HepG2 (cell line): Measurements from ENCODE around the gene NMT2. TPM values are rescaled to one million over a fixed set of nuclear protein-coding genes. Genes with fewer than 3 reads are reported as not detected.

Experiments
- ATAC-seq: fragments of 200-7000 bp; cut with Tn5 transposase; 3 replicates; pipeline ENCODE4 v1.9.1; 2020; ENCODE audit warnings: mild to moderate bottlenecking, moderate library complexity
- BruUV-seq: library from RNA; stranded (reverse); fragments of 400-500 nt; replicated peaks from 2 replicates; lab custom pipeline; 2021; lab: Mats Ljungman, UMichigan
- CTCF ChIA-PET: fragments of 300-600 bp; formaldehyde crosslinking; extraction: SDS; loops from one replicate; lab custom pipeline; 2021; ENCODE audit warnings: low total read pairs, inconsistent platforms, low intra/inter-chr PET ratio; lab: Yijun Ruan, JAX
- POLR2A ChIA-PET: fragments of 350-600 bp; sonication (Branson Sonifier 250); formaldehyde crosslinking; loops from one replicate; lab custom pipeline; 2020; ENCODE audit warnings: antibody characterized with exemption, inconsistent platforms; lab: Yijun Ruan, JAX
- DNase-seq: peaks from one replicate; pipeline ENCODE4 v3.0.0-alpha.2; 2015; ENCODE audit warnings: low spot score
- FAIRE-seq: peaks from 3 replicates; lab custom pipeline; 2011; peaks lifted over from hg19 to GRCh38; lab: Jason Lieb, UNC
- H2AFZ ChIP-seq: one replicate; pipeline ENCODE4 v1.6.1; 2011; ENCODE audit warnings: low read length, inconsistent platforms
- H3K27ac ChIP-seq: fragments of 300-600 bp; 3 replicates; pipeline ENCODE4 v1.8.0; 2011; ENCODE audit warnings: mixed run types, mild to moderate bottlenecking, mixed read lengths, low read length, inconsistent platforms; ENCODE audit not compliant: insufficient read depth; ENCODE audit errors: extremely low read length
- H3K27me3 ChIP-seq, 2 experiments: fragments of 200-600 bp in 1 of 2; 2 replicates in 1 of 2; 3 replicates in 1 of 2; pipeline versions ENCODE4 v1.6.0 to v1.8.0; 2011; ENCODE audit warnings: low read length in 2 of 2, mild to moderate bottlenecking in 2 of 2, moderate library complexity in 2 of 2, inconsistent platforms in 1 of 2; ENCODE audit not compliant: insufficient read depth in 2 of 2, control insufficient read depth in 1 of 2
- H3K36me3 ChIP-seq, 2 experiments: fragments of 200-600 bp in 1 of 2; replicated peaks in 1 of 2; 2 replicates in 1 of 2; 3 replicates in 1 of 2; pipeline versions ENCODE4 v1.5.1 to v1.8.0; 2011; ENCODE audit warnings: low read length in 2 of 2, inconsistent platforms in 1 of 2; ENCODE audit not compliant: insufficient read depth in 2 of 2, control insufficient read depth in 1 of 2
- H3K4me1 ChIP-seq: 2 replicates; pipeline ENCODE4 v1.5.1; 2012; ENCODE audit warnings: low read length, inconsistent platforms; ENCODE audit not compliant: insufficient read depth
- H3K4me2 ChIP-seq: 2 replicates; pipeline ENCODE4 v1.6.0; 2011; ENCODE audit warnings: low read depth, low read length, inconsistent platforms
- H3K4me3 ChIP-seq, 3 experiments: fragments of 200-600 bp in 1 of 3; sonication (generic), shearing (Covaris generic) in 1 of 3; replicated peaks in 1 of 3; 2 replicates each; pipeline ENCODE4 v1.5.1; 2011 to 2016; ENCODE audit warnings: low read length in 3 of 3, inconsistent platforms in 2 of 3, low read depth in 2 of 3, mild to moderate bottlenecking in 2 of 3, control low read depth in 1 of 3, mixed read lengths in 1 of 3; ENCODE audit not compliant: insufficient read depth in 1 of 3
- H3K79me2 ChIP-seq: one replicate; pipeline ENCODE4 v1.6.1; 2011; ENCODE audit warnings: low read length, inconsistent platforms; ENCODE audit not compliant: insufficient read depth
- H3K9ac ChIP-seq: 2 replicates; pipeline ENCODE4 v1.6.0; 2011; ENCODE audit warnings: mild to moderate bottlenecking, low read depth, low read length, inconsistent platforms; ENCODE audit not compliant: insufficient read depth
- H3K9me3 ChIP-seq: 2 replicates; pipeline ENCODE4 v1.5.1; 2012; ENCODE audit warnings: mild to moderate bottlenecking, low read length
- H4K20me1 ChIP-seq: 2 replicates; pipeline ENCODE4 v1.6.0; 2011; ENCODE audit warnings: inconsistent platforms, mild to moderate bottlenecking, low read length, moderate library complexity; ENCODE audit not compliant: insufficient read depth
- AFF4 ChIP-seq: sonication (generic); formaldehyde crosslinking; IDR thresholded peaks from 2 replicates; pipeline ENCODE4 v1.4.0; 2020; ENCODE audit warnings: missing genetic modification reagents
- ATF2 ChIP-seq: sonication (generic); formaldehyde crosslinking; IDR thresholded peaks from 2 replicates; pipeline ENCODE4 v1.4.0; 2020; ENCODE audit warnings: missing genetic modification reagents
- GABPB1 ChIP-seq: IDR thresholded peaks from 2 replicates; pipeline ENCODE4 v1.6.1; 2016; ENCODE audit warnings: mild to moderate bottlenecking, missing genetic modification reagents, moderate library complexity, missing compliant biosample characterization
- HOXD1 ChIP-seq: sonication (generic); formaldehyde crosslinking; IDR thresholded peaks from 2 replicates; pipeline ENCODE4 v1.5.0; 2020; ENCODE audit warnings: missing genetic modification reagents
- MAFG ChIP-seq: sonication (generic); formaldehyde crosslinking; IDR thresholded peaks from 2 replicates; pipeline ENCODE4 v1.5.1; 2020; ENCODE audit warnings: mild to moderate bottlenecking, missing genetic modification reagents
- MATR3 ChIP-seq: sonication (generic); formaldehyde crosslinking; IDR thresholded peaks from 2 replicates; pipeline ENCODE4 v1.4.0; 2020; ENCODE audit warnings: missing genetic modification reagents
- MBNL3 ChIP-seq: fragments of 250-450 bp; sonication (Bioruptor Pico); conservative IDR thresholded peaks from 2 replicates; pipeline ENCODE4 v1.8.0; 2022; ENCODE audit warnings: mild to moderate bottlenecking, inconsistent platforms
- MIXL1 ChIP-seq: IDR thresholded peaks from 2 replicates; pipeline ENCODE4 v1.6.1; 2016
- MLX ChIP-seq: IDR thresholded peaks from 2 replicates; pipeline ENCODE4 v1.6.1; 2016
- RBM39 ChIP-seq: fragments of 200-400 bp; formaldehyde crosslinking; IDR thresholded peaks from one replicate; pipeline ENCODE4 v1.6.1; 2018; ENCODE audit warnings: antibody characterized with exemption, mild to moderate bottlenecking, low read depth, low read length; ENCODE audit not compliant: poor library complexity, severe bottlenecking
- SMC3 ChIP-seq: IDR thresholded peaks from 2 replicates; pipeline ENCODE4 v1.6.1; 2011; ENCODE audit warnings: low read length, improper control_type of control experiment
- STAT5B ChIP-seq: sonication (generic); formaldehyde crosslinking; IDR thresholded peaks from 2 replicates; pipeline ENCODE4 v1.4.0; 2020; ENCODE audit warnings: missing genetic modification reagents
- ZMAT3 ChIP-seq: sonication (generic); formaldehyde crosslinking; conservative IDR thresholded peaks from 2 replicates; pipeline ENCODE4 v1.7.0; 2021; ENCODE audit warnings: missing genetic modification reagents
- ZNF34 ChIP-seq: sonication (generic); formaldehyde crosslinking; IDR thresholded peaks from 2 replicates; pipeline ENCODE4 v1.4.0; 2020; ENCODE audit warnings: mild to moderate bottlenecking, missing genetic modification reagents, borderline replicate concordance
- ZNF44 ChIP-seq: sonication (generic); formaldehyde crosslinking; IDR thresholded peaks from 2 replicates; pipeline ENCODE4 v1.5.1; 2020; ENCODE audit warnings: mild to moderate bottlenecking, missing genetic modification reagents
- ZNF547 ChIP-seq: sonication (generic); formaldehyde crosslinking; IDR thresholded peaks from 2 replicates; pipeline ENCODE4 v1.5.1; 2020; ENCODE audit warnings: mild to moderate bottlenecking, missing genetic modification reagents
- WGBS: methylation state at CpG from one replicate; pipeline ENCODE4 v1.1.6; 2017; ENCODE audit warnings: low lambda C conversion rate; 5-methylcytosine and 5-hydroxymethylcytosine counted together
- in situ Hi-C: cut with HindIII; loops from 2 replicates; pipeline ENCODE4 v1.10.0; 2017; ENCODE audit warnings: low pct_unique_long_range_greater_than_20kb; ENCODE audit not compliant: extremely low pct_ligation_motif_present
- intact Hi-C: fragments of 100-400 bp; cut with micrococcal nuclease; formaldehyde crosslinking; loops from one replicate; pipeline ENCODE4 v1.10.0; 2022; ENCODE audit not compliant: unreplicated experiment
- polyA plus RNA-seq, 8 experiments: library from polyadenylated mRNA; depleted of rRNA in 3 of 8; stranded (reverse) in 7 of 8; unstranded in 1 of 8; fragments of >200 nt; fragmentation: Illumina TruSeq in 4 of 8; extraction: Trizol in 4 of 8; gene quantifications; 2 replicates each; pipeline versions ENCODE4 v1.2.1 to v1.2.3, GENCODE V29; 2011 to 2016; ENCODE audit warnings: low read depth in 4 of 8, missing spikeins in 1 of 8, mixed read lengths in 1 of 8; ENCODE audit not compliant: insufficient read depth in 1 of 8
- total RNA-seq, 5 experiments: library from RNA; depleted of rRNA; stranded (reverse); fragments of >200 nt; fragmentation: Illumina TruSeq; extraction: Trizol; gene quantifications; 2 replicates each; pipeline ENCODE4 v1.2.3, GENCODE V29; 2016; ENCODE audit warnings: low read depth in 1 of 5

The NMT2 gene
- total and polyA plus RNA-seq, 2 of the 13 experiments (the other 11 are each of a cell fraction or from before 2014, with no cell fraction given) = 10.1 to 23.8 TPM

GRCh38 chr10:15124190-15124589 lies 44.3 kb downstream of the NMT2 start:
- ChIA-PET CTCF (no interaction called here), POLR2A (no interaction called here)
- H3K27me3 ChIP-seq = no peaks in the 10 kb centered on the region; a peak in 1 of 5 replicates
- no peak overlapping the region for H2AFZ ChIP-seq
- no peak overlapping the region for H3K27ac ChIP-seq
- no peaks in the 10 kb centered on the region for H4K20me1 ChIP-seq
- DNase-seq (no peak), FAIRE-seq (no peak), ATAC-seq (no peak)
- H3K9me3 ChIP-seq = no peaks in the 10 kb centered on the region
- BruUV-seq = no TSS peak
- H3K4me2 ChIP-seq = no peak overlapping the region
- H3K4me1 ChIP-seq = no peaks in the 10 kb centered on the region
- no peak for TF ChIP-seq ZNF547 (CRISPR knock-in tag)
- TF ChIP-seq MATR3 (CRISPR knock-in tag) = no peak
- no peak for TF ChIP-seq STAT5B (CRISPR knock-in tag)
- no peak for TF ChIP-seq MAFG
- TF ChIP-seq GABPB1 (CRISPR knock-in tag) = no peak
- no peak for TF ChIP-seq ZNF44 (CRISPR knock-in tag)
- H3K9ac ChIP-seq = no peak overlapping the region
- WGBS = 98% methylated on average over 9 of the region's 9 CpGs
- intact Hi-C loops (no loop called here), in situ Hi-C loops (no loop called here)
- no peak overlapping the region for H3K4me3 ChIP-seq
- no peaks in the 10 kb centered on the region for H3K79me2 ChIP-seq
- H3K36me3 ChIP-seq = peaks cover 10 to 49% of the 10 kb centered on the region in 2 experiments

- 91% methylated on average over 3 of the region's 3 CpGs for WGBS
- no peak overlapping the region for H3K4me2 ChIP-seq
- H3K4me1 ChIP-seq = no peaks in the 10 kb centered on the region
- CTCF ChIA-PET = no interaction called here
- BruUV-seq = no TSS peak
- H3K27me3 ChIP-seq = no peaks in the 10 kb centered on the region; a peak in 1 of 5 replicates
- no peak overlapping the region for H3K27ac ChIP-seq
- no peak overlapping the region for H2AFZ ChIP-seq
- intact Hi-C loops = no loop called here
- FAIRE-seq (no peak), DNase-seq (no peak), ATAC-seq (no peak)
- H3K79me2 ChIP-seq = no peaks in the 10 kb centered on the region
- POLR2A ChIA-PET = no interaction called here
- H3K9ac ChIP-seq = no peak overlapping the region
- in situ Hi-C loops = no loop called here
- H3K36me3 ChIP-seq = peaks cover 13 to 50% of the 10 kb centered on the region in 2 experiments
- H3K4me3 ChIP-seq = no peak overlapping the region
- no peaks in the 10 kb centered on the region for H4K20me1 ChIP-seq
- no peaks in the 10 kb centered on the region for H3K9me3 ChIP-seq
- TF ChIP-seq ZNF34 (CRISPR knock-in tag) = no peak
- TF ChIP-seq HOXD1 (CRISPR knock-in tag) = no peak
- no peak for TF ChIP-seq ATF2 (CRISPR knock-in tag)
- no peak for TF ChIP-seq RBM39
- no peak for TF ChIP-seq AFF4 (CRISPR knock-in tag)
- TF ChIP-seq MIXL1 = no peak
- no peak for TF ChIP-seq SMC3
- no peak for TF ChIP-seq MLX (CRISPR knock-in tag)
- no peak for TF ChIP-seq ZMAT3 (CRISPR knock-in tag)
- TF ChIP-seq MBNL3 = no peak
Measured at GRCh38 chr10:15123749-15124184, 44.7 kb downstream of the NMT2 start.
